GM18508 (cell line): ENCODE data around the gene CHRNA1.

Experiments
- ATAC-seq: cut with Tn5 transposase; IDR thresholded peaks from one replicate; pipeline ENCODE4 v1.9.1; 2021; ENCODE audit warnings: moderate number of reproducible peaks; ENCODE audit not compliant: insufficient read depth, unreplicated experiment

Gene CHRNA1

DNA sequence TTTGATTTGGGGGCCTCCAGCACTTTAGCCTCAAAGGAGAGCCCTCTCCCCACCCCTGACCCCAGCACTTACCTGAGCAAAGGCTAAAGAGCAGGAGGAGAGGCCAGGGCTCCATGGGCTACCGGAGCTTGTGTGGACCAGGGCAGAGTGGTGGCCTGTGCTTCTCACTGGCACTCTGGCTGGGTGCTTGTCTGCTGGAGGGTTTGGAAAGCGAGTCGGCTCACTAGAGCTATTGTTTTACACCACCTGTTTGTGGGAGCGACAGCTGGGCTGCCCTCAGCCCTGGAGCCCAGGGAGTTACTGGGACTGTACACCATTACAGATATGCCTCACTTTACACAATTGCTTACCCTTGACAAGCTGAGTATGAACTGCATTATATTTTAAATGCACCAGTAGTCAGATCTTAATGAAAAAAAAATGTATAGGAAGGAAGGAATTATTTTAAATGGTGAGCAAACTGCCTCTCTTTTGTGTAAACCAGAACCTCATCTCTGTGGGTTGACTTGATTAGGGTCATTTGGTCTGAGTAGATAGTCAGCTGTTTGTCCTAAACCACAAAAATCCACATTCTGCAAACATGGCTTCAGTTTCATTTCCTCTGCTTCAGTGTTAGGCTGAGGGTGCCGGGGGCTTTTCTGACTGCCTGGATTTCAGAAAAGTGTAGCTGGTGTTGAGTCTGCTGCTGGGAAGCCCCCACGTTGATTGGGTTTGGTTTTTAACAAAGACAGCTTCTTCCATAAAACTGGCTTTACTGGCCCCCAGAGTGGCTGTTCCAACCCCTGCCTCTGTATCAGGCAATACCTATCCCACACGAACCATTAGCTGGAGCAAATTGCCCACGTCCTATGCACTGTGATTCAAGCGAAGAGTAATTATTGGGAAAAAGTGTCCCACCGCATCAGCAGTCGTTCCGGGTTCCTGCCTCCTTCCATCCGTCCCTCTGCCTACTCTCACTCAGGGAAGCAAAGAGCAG, at the start of gene CHRNA1:
Gene CHRNA1 (minus strand): TSS at position 193 of the 976 bp plus-strand sequence. CDS start 78 bp downstream, at position 115.
- no peak for ATAC-seq

DNA sequence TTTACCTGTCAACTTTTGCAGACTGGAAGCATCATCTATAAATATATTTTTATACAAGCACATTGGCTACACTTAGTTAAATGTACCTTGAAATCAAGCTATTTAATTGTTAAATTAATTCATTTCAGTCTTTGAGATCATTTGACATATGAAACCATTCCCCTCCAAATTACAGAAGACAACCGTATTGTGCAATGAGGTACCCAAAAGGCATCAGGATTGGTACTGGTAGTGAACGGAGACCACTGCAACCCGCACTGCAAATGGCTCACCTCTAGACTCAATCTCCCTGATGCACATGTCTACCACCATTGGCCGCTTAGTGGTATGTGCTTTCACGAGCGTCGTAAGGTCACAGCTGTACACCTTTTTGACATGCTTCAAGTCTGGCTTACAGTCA, 47.8 kb upstream of the CHRNA1 start:
- no peak for ATAC-seq

- ATAC-seq, result no peak
These were observed 43.7 kb upstream of the CHRNA1 start for GRCh38 chr2:174807931-174808330.

GRCh38 chr2:174805803-174806202, 41.5 kb upstream of the CHRNA1 start:
- ATAC-seq, result no peak

GRCh38 chr2:174802459-174802858, 38.2 kb upstream of the CHRNA1 start:
- ATAC-seq, result no peak

DNA sequence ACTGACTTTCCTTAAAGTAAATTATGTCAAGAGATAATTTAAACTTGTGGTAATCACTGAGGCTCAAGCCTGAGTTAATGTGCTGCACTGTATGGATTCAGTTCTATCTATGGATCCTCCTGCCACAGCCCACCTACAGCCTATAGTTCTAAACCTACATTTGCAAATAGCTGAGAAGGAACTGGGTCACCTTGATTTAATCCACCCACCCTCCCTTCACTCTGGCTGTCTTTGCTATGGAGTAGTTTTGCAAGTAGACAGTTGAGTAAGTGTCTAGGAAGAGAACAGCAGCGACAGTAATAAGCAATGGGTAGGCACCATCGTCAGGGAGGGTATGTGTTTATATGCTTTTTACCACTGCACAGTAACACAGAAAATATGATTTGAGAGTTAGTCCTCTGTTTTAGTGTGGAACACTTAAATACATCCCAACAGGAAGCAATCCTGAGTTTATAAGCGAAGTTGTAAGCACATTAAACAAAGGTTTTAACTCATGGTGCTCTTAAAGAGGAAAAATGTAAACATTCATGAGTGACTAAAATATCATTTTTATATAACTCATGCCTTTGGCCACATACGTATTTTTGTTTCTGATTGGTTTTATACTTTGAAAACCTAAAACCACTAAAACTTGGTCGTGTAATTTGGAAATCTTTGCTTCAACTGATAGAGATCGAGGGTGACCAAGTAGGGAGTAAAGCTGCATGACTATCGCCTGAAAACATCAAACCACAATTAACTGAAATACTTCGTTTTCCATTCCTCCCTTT, 36.3 kb upstream of the CHRNA1 start:
- no peak for ATAC-seq

DNA sequence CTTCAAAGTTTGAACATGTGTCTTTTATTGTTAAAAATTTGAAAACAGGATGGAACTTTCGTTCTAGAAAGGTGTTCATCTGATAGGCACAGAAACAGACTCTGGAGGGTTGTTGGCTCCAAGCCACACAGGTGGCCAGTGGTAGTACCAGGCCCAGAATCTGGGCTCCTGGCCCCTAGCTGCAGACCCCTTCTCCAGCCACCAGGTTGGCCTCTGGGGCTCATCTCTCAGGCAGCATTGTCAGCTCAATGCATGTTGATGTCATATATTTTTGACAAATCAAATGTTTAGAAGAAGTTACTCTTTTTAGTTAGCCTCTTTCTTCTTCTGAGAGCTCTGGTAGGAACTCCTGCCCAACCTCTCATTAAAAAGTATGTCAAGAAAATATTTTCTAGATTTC, 34.5 kb upstream of the CHRNA1 start:
- ATAC-seq, result no peak

GRCh38 chr2:174797781-174798276, 33.6 kb upstream of the CHRNA1 start:
- no peak for ATAC-seq

DNA sequence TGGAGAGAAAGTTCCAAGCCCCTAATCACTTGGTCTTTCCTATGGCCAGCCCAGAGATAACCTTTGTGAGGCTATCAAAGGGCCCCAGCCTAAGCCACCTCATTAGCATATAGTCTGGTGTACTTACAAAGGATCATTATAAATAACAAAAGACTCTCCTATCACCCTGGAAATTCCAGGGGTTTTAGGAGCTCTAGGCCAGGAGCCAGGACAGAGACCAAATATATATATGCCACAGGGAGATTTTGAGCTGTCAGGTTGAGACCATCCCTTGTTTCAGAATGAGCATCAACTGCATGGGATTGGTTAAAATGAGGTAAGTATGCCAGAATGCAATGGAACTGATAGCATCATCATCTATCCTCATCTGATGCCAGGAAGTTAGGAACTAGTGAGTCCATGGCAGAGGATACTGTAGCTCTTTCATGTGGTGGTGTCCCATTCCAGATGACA, 32.1 kb upstream of the CHRNA1 start:
- ATAC-seq, result no peak

DNA sequence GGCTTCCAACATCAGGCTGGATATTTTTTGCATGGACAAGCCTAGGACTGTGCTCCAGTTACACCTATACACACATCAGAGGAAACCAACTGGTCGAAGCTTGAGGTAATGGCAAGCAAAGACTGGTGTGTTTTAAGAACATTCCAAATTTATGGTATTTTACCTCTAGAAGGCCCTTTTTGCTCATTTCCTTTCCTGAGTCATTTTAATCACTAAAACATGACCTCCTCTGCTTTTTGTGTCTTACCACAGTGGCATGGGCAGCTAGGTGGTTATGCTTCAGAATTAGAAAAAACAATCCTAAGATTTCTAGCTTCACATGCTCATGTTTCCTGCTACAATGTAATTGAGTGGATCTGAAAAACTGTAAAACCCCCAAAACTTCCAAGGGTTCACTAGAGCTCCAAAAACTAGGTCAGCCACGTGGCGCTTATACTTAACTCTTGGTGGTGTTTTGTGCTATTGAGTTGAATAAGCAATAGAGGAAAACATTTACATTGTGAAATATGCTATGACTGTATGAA, 30.6 kb upstream of the CHRNA1 start:
- no peak for ATAC-seq

GRCh38 chr2:174792309-174793025, 28.2 kb upstream of the CHRNA1 start:
- ATAC-seq, result no peak

- ATAC-seq, result no peak
These were observed 27.5 kb upstream of the CHRNA1 start for GRCh38 chr2:174791746-174792280.

DNA sequence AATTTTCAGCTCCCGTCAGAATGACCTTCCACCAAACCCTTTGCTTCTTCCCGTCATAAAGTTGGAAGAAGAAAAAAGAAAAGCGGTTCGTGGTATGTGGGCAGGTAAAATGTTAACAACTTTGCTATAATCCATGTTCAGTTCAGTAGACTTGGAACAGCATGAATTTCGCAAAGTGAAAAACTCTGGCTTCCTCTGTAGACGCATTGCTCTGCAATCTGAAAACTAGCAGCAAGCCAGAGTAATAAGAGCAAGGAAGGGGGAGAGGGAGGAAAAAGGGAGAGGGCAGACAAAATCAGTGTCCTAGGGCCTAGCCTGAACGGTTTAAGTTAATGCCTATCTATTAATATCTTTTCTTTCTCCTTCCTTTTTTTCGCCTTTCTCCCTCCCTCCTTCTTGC, 26.7 kb upstream of the CHRNA1 start:
- no peak for ATAC-seq

DNA sequence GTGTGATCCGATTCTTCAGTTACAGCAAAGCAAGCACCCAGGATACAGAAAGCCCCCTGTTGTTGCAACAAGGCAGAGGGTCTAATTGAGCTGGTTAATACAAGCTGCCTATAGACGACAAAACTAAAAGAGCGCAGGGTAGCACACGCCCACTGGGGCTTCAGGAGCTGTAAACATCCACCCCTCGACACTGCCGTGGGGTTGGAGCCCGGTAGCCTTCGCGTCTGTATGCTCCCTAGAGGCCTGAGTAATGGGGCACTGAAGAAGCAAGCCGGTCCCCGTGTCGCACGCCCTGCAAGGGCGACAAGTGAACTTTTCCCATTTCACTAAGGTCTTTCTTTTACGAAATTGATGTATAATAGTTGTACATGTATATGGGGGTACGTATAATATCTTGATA, 24.7 kb upstream of the CHRNA1 start:
- no peak for ATAC-seq

DNA sequence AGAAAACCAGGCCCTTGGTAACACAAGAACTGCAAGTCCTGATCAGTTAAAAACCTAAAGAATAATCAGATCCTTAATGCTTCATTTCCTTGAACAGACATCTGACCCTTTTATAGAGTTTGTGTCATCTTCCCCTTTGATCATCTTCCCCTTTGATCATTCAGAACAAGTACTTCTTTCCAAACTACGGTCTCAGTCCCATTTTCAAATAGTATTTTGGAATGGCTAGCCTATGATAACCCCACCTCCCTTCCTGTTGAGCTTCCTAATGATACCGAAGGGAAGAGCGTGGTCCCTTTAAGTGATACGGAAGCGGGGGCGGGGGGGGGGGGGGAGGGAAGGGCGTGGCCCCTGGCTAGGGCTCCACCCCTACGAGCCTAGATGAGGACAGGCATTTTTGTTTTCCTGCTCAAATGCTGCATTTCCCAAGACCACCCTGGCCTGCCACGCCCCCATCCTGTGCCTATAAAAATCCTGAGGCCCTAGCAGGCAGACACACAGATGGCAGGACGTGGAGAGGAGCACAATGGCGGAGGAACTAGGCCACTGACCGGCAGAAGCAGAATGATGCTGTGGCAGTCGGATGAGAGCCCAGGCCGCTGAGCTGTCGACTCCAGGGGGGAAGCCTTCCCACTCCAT, 24.1 kb upstream of the CHRNA1 start:
- no peak for ATAC-seq

DNA sequence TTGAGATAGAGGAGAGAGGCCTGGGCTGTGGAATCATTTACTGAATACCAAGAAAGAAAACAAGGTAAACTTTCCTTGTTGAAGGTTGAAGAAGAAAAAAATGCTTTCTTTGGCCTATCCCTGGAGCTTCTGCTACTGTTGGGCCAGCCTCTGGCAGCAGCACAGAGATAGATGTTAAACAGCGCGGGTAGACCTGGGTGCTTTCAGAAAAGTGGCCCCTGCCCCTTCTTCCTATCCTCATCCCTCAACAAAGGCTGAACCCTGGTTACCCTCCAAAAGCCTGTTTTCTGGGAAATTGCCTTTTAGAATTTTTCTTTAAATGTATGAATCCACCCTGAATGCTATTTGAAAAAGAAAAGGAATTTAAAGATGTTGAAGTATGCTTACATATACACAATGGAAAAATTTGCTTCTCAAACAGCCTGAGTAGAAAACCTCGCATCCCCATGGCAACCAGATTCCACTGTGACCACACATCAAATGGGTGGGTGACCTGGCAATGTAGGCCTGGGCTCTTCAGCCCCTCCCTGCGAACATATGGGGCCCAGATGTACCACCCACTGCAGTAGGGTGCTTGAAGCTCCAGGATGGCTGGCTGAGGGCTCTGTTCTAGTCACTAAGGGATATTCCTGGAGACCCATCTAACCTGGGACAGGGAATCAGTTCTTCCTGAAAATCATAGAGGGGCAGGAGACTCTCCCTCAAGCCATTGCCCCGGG, 23.4 kb upstream of the CHRNA1 start:
- ATAC-seq, result no peak

GRCh38 chr2:174786066-174786725, 21.9 kb upstream of the CHRNA1 start:
- no peak for ATAC-seq

- ATAC-seq, result no peak
These were observed 21.2 kb upstream of the CHRNA1 start for GRCh38 chr2:174785481-174785880.
